Measurements from ENCODE around the gene DNAH2. TPM values are rescaled to one million over a fixed set of nuclear protein-coding genes. Genes with fewer than 3 reads are reported as not detected.

DNAH2 gene, protein sequence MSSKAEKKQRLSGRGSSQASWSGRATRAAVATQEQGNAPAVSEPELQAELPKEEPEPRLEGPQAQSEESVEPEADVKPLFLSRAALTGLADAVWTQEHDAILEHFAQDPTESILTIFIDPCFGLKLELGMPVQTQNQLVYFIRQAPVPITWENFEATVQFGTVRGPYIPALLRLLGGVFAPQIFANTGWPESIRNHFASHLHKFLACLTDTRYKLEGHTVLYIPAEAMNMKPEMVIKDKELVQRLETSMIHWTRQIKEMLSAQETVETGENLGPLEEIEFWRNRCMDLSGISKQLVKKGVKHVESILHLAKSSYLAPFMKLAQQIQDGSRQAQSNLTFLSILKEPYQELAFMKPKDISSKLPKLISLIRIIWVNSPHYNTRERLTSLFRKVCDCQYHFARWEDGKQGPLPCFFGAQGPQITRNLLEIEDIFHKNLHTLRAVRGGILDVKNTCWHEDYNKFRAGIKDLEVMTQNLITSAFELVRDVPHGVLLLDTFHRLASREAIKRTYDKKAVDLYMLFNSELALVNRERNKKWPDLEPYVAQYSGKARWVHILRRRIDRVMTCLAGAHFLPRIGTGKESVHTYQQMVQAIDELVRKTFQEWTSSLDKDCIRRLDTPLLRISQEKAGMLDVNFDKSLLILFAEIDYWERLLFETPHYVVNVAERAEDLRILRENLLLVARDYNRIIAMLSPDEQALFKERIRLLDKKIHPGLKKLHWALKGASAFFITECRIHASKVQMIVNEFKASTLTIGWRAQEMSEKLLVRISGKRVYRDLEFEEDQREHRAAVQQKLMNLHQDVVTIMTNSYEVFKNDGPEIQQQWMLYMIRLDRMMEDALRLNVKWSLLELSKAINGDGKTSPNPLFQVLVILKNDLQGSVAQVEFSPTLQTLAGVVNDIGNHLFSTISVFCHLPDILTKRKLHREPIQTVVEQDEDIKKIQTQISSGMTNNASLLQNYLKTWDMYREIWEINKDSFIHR (N-terminal part only)
- polyA plus RNA-seq (2.0 and 2.1 TPM in 2 replicates), polyA minus RNA-seq (2.8 and 4.1 TPM in 2 replicates)

- Histone ChIP-seq H3K9me3 (ENCODE audit: low read length) (no peaks in the 10 kb centered on the region), H3K79me2 (replicated peaks; ENCODE audit: insufficient read depth, low read length) (peaks cover 6% of the 10 kb centered on the region), H3F3A (ENCODE audit: insufficient read depth, low read length, poor library complexity, severe bottlenecking) (peaks cover 10% of the 10 kb centered on the region), H3K4me3 (ENCODE audit: low read length) (peak within 1 kb of the TSS; percentile 77), H4K20me1 (ENCODE audit: insufficient read depth) (no peaks in the 10 kb centered on the region), H3K36me3 (ENCODE audit: insufficient read depth, low read length) (no peaks in the 10 kb centered on the region), H3K9ac (ENCODE audit: low read length) (peak within 1 kb of the TSS; percentile 81), H3K4me2 (ENCODE audit: low read length) (peak within 1 kb of the TSS; percentile 81), H2AFZ (ENCODE audit: low read depth, low read length) (peak within 1 kb of the TSS; percentile 65), H3K9me2 (ENCODE audit: insufficient read depth, low read length) (no peaks in the 10 kb centered on the region), H3K27me3 (ENCODE audit: insufficient read depth, low read depth, low read length) (no peaks in the 10 kb centered on the region), H3K27ac (ENCODE audit: low read length) (peak within 1 kb of the TSS; percentile 81)
- TF ChIP-seq CTCF (IDR thresholded peaks at IDR 0.05; ENCODE audit: poor library complexity, severe bottlenecking), result peak; percentile 74
- TF ChIP-seq TAF1 (IDR thresholded peaks at IDR 0.05; ENCODE audit: low read depth), result peak; percentile 61
- peak; percentile 73 for TF ChIP-seq SMC3 (conservative IDR thresholded peaks at IDR 0.05; ENCODE audit: poor library complexity)
- peak; percentile 80 for TF ChIP-seq POLR2AphosphoS5 (IDR thresholded peaks at IDR 0.05)
- TF ChIP-seq, protein P1, sequence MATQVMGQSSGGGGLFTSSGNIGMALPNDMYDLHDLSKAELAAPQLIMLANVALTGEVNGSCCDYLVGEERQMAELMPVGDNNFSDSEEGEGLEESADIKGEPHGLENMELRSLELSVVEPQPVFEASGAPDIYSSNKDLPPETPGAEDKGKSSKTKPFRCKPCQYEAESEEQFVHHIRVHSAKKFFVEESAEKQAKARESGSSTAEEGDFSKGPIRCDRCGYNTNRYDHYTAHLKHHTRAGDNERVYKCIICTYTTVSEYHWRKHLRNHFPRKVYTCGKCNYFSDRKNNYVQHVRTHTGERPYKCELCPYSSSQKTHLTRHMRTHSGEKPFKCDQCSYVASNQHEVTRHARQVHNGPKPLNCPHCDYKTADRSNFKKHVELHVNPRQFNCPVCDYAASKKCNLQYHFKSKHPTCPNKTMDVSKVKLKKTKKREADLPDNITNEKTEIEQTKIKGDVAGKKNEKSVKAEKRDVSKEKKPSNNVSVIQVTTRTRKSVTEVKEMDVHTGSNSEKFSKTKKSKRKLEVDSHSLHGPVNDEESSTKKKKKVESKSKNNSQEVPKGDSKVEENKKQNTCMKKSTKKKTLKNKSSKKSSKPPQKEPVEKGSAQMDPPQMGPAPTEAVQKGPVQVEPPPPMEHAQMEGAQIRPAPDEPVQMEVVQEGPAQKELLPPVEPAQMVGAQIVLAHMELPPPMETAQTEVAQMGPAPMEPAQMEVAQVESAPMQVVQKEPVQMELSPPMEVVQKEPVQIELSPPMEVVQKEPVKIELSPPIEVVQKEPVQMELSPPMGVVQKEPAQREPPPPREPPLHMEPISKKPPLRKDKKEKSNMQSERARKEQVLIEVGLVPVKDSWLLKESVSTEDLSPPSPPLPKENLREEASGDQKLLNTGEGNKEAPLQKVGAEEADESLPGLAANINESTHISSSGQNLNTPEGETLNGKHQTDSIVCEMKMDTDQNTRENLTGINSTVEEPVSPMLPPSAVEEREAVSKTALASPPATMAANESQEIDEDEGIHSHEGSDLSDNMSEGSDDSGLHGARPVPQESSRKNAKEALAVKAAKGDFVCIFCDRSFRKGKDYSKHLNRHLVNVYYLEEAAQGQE (IDR thresholded peaks at IDR 0.05; ENCODE audit: borderline replicate concordance), result peak; percentile 50
- no peak for TF ChIP-seq EZH2 (IDR thresholded peaks at IDR 0.05; ENCODE audit: borderline replicate concordance, insufficient read depth, low read length, poor library complexity, severe bottlenecking)
- peak; percentile 66 for TF ChIP-seq RAD21 (conservative IDR thresholded peaks at IDR 0.05)
- peak; percentile 51 for TF ChIP-seq MXI1 (conservative IDR thresholded peaks at IDR 0.05; ENCODE audit: poor library complexity, severe bottlenecking)
- no peak for TF ChIP-seq EP300 (conservative IDR thresholded peaks at IDR 0.05; ENCODE audit: poor library complexity, severe bottlenecking)
Measured at GRCh38 chr17:7716901-7717755, at the start of gene DNAH2. Gene DNAH2 (plus strand): TSS chr17:7717744. CDS start chr17:7719735, 1,991 bp downstream.
